Stromal cell of bone marrow (primary cell): ENCODE data around the gene NCBP2.

Source experiments
- DNase-seq: peaks from one replicate; pipeline ENCODE4 v3.0.0-alpha.2; 2012; ENCODE audit warnings: low read depth

The NCBP2 gene

GRCh38 chr3:196942226-196942914, at the start of gene NCBP2:
Gene NCBP2 (minus strand): TSS chr3:196942528. CDS start chr3:196942503, 25 bp downstream.
- DNase-seq: peak; percentile 95

GRCh38 chr3:196991581-196992460, 49.5 kb upstream of the NCBP2 start:
- DNase-seq: no peak

GRCh38 chr3:196990601-196991007, 48.3 kb upstream of the NCBP2 start:
- no peak for DNase-seq

- DNase-seq: no peak
Measured at GRCh38 chr3:196989721-196990262, 47.5 kb upstream of the NCBP2 start.

GRCh38 chr3:196988241-196989029, 46.1 kb upstream of the NCBP2 start:
- DNase-seq: no peak

GRCh38 chr3:196987022-196987421, 44.7 kb upstream of the NCBP2 start:
- no peak for DNase-seq

- DNase-seq: no peak
Measured at GRCh38 chr3:196985954-196986885, 43.9 kb upstream of the NCBP2 start.

- no peak for DNase-seq
Measured at GRCh38 chr3:196985298-196985697, 43.0 kb upstream of the NCBP2 start.

GRCh38 chr3:196983186-196983585, 40.9 kb upstream of the NCBP2 start:
- no peak for DNase-seq

- no peak for DNase-seq
Measured at GRCh38 chr3:196981657-196982056, 39.3 kb upstream of the NCBP2 start.

GRCh38 chr3:196979545-196979944, 37.2 kb upstream of the NCBP2 start:
- DNase-seq: peak; percentile 71

GRCh38 chr3:196976941-196977340, 34.6 kb upstream of the NCBP2 start:
- DNase-seq: no peak

GRCh38 chr3:196975349-196975748, 33.0 kb upstream of the NCBP2 start:
- DNase-seq: no peak

GRCh38 chr3:196974661-196975060, 32.3 kb upstream of the NCBP2 start:
- no peak for DNase-seq

- no peak for DNase-seq
Measured at GRCh38 chr3:196971094-196971698, 28.9 kb upstream of the NCBP2 start.

- no peak for DNase-seq
Measured at GRCh38 chr3:196970547-196971093, 28.3 kb upstream of the NCBP2 start.

- DNase-seq: no peak
Measured at GRCh38 chr3:196969660-196970546, 27.6 kb upstream of the NCBP2 start.

GRCh38 chr3:196969134-196969659, 26.9 kb upstream of the NCBP2 start:
- DNase-seq: no peak
